GM12878 (cell line): Measurements from ENCODE around the gene MYO3B. TPM values are rescaled to one million over a fixed set of nuclear protein-coding genes. Genes with fewer than 3 reads are reported as not detected.

Experiments
- ATAC-seq: fragments of 200-7000 bp; cut with Tn5 transposase; 3 replicates; pipeline ENCODE4 v1.9.1; 2020; ENCODE audit warnings: mild to moderate bottlenecking, moderate library complexity
- BruUV-seq: library from RNA; stranded (reverse); fragments of 400-500 nt; replicated peaks from 2 replicates; lab custom pipeline; 2021; lab: Mats Ljungman, UMichigan
- CTCF ChIA-PET: fragments of 300-600 bp; sonication (Branson Sonifier 250); formaldehyde crosslinking; extraction: SDS; loops from one replicate; lab custom pipeline; 2021; ENCODE audit warnings: inconsistent platforms; lab: Yijun Ruan, JAX
- POLR2A ChIA-PET: fragments of 350-600 bp; formaldehyde crosslinking; extraction: SDS; loops from one replicate; lab custom pipeline; 2021; ENCODE audit warnings: inconsistent platforms; lab: Charles Lee
- RAD21 ChIA-PET: fragments of 300-600 bp; sonication (Branson Sonifier 250); formaldehyde crosslinking; loops from one replicate; lab custom pipeline; 2023; ENCODE audit warnings: antibody characterized with exemption; ENCODE audit not compliant: unreplicated experiment; lab: Charles Lee
- SMC1A ChIA-PET: fragments of 300-600 bp; sonication (Branson Sonifier 250); formaldehyde crosslinking; loops from one replicate; lab custom pipeline; 2023; ENCODE audit not compliant: unreplicated experiment, uncharacterized antibody; lab: Charles Lee
- DNase-seq: peaks from one replicate; pipeline ENCODE4 v3.0.0-alpha.2; 2011; ENCODE audit warnings: low read depth, low spot score
- FAIRE-seq: peaks from 3 replicates; lab custom pipeline; 2011; peaks lifted over from hg19 to GRCh38; lab: Jason Lieb, UNC
- H2AFZ ChIP-seq: 2 replicates; pipeline ENCODE4 v1.6.0; 2011; ENCODE audit warnings: low read depth, low read length, control low read depth; ENCODE audit not compliant: control insufficient read depth
- H3K27ac ChIP-seq: 2 replicates; pipeline ENCODE4 v1.5.1; 2011; ENCODE audit warnings: control low read depth; ENCODE audit not compliant: control insufficient read depth, insufficient read depth
- H3K27me3 ChIP-seq, 2 experiments: replicated peaks in 1 of 2; 2 replicates each; pipeline versions ENCODE4 v1.6.0 to v1.6.1; 2011; ENCODE audit warnings: low read length in 1 of 2; ENCODE audit not compliant: control insufficient read depth in 2 of 2, insufficient read depth in 2 of 2
- H3K36me3 ChIP-seq, 2 experiments: 2 replicates each; pipeline ENCODE4 v1.5.1; 2011; ENCODE audit warnings: low read length in 1 of 2; ENCODE audit not compliant: control insufficient read depth in 2 of 2, insufficient read depth in 2 of 2
- H3K4me1 ChIP-seq: 2 replicates; pipeline ENCODE4 v1.6.1; 2011; ENCODE audit warnings: mild to moderate bottlenecking, low read length, moderate library complexity, mixed read lengths; ENCODE audit not compliant: control insufficient read depth, insufficient read depth
- H3K4me2 ChIP-seq: 2 replicates; pipeline ENCODE4 v1.6.0; 2011; ENCODE audit warnings: control low read depth; ENCODE audit not compliant: control insufficient read depth, insufficient read depth
- H3K4me3 ChIP-seq: fragments of 200-600 bp; sonication (generic); 2 replicates; pipeline ENCODE4 v1.5.1; 2016
- H3K79me2 ChIP-seq: 2 replicates; pipeline ENCODE4 v1.6.0; 2011; ENCODE audit warnings: low read length; ENCODE audit not compliant: control insufficient read depth, insufficient read depth
- H3K9ac ChIP-seq: 2 replicates; pipeline ENCODE4 v1.8.0; 2011; ENCODE audit warnings: low read length, control low read depth, mixed read lengths; ENCODE audit not compliant: control insufficient read depth, insufficient read depth
- H3K9me3 ChIP-seq: replicated peaks from 3 replicates; pipeline ENCODE4 v1.5.1; 2011; ENCODE audit warnings: mild to moderate bottlenecking, low read length; ENCODE audit not compliant: control insufficient read depth, insufficient read depth
- H4K20me1 ChIP-seq: 2 replicates; pipeline ENCODE4 v1.6.0; 2011; ENCODE audit not compliant: control insufficient read depth, insufficient read depth
- BHLHE40 ChIP-seq, 2 experiments: fragments of 450-650 bp in 1 of 2; IDR thresholded peaks; 2 replicates each; pipeline ENCODE4 v1.6.1; 2011 to 2017; ENCODE audit warnings: low read depth in 2 of 2, borderline replicate concordance in 1 of 2, improper control_type of control experiment in 1 of 2, low read length in 1 of 2, mild to moderate bottlenecking in 1 of 2
- CBFB ChIP-seq: IDR thresholded peaks from 2 replicates; pipeline ENCODE4 v1.6.1; 2016; ENCODE audit warnings: antibody characterized with exemption, low read depth
- CBX3 ChIP-seq: fragments of 200-600 bp; sonication (generic); IDR thresholded peaks from 2 replicates; pipeline ENCODE4 v1.6.1; 2016; ENCODE audit warnings: low read depth, borderline replicate concordance
- CHD1 ChIP-seq: IDR thresholded peaks from 2 replicates; pipeline ENCODE4 v1.6.1; 2012; ENCODE audit warnings: low read depth, low read length, improper control_type of control experiment
- EZH2 ChIP-seq: IDR thresholded peaks from 2 replicates; pipeline ENCODE4 v1.6.1; 2012; ENCODE audit warnings: low read depth, mild to moderate bottlenecking, control low read depth, inconsistent platforms, low read length, borderline replicate concordance; ENCODE audit not compliant: control insufficient read depth
- HSF1 ChIP-seq: fragments of 150-350 bp; IDR thresholded peaks from 2 replicates; pipeline ENCODE4 v1.6.1; 2014; ENCODE audit warnings: mild to moderate bottlenecking, low read depth, low read length
- MAX ChIP-seq: IDR thresholded peaks from 2 replicates; pipeline ENCODE4 v1.6.1; 2012; ENCODE audit warnings: low read depth, low read length, improper control_type of control experiment
- NFIC ChIP-seq: IDR thresholded peaks from 2 replicates; pipeline ENCODE4 v1.6.1; 2012; ENCODE audit warnings: low read depth, mild to moderate bottlenecking, inconsistent platforms, low read length, moderate library complexity
- RAD51 ChIP-seq: fragments of 450-650 bp; IDR thresholded peaks from 2 replicates; pipeline ENCODE4 v1.6.1; 2016; ENCODE audit warnings: moderate library complexity, mild to moderate bottlenecking, inconsistent platforms
- TCF3 ChIP-seq: IDR thresholded peaks from 2 replicates; pipeline ENCODE4 v1.6.1; 2012; ENCODE audit warnings: low read depth, mild to moderate bottlenecking, low read length, borderline replicate concordance; ENCODE audit not compliant: insufficient read depth
- TCF7 ChIP-seq: IDR thresholded peaks from 2 replicates; pipeline ENCODE4 v1.6.1; 2014; ENCODE audit warnings: antibody characterized with exemption, borderline replicate concordance
- ZNF622 ChIP-seq: fragments of 450-650 bp; IDR thresholded peaks from 2 replicates; pipeline ENCODE4 v1.6.1; 2017; ENCODE audit warnings: mild to moderate bottlenecking, inconsistent platforms
- WGBS: methylation state at CpG from one replicate; pipeline ENCODE4 v1.1.6; 2016; ENCODE audit warnings: low lambda C conversion rate; ENCODE audit not compliant: insufficient replicate concordance, insufficient coverage; ENCODE audit errors: missing lambda C conversion rate; 5-methylcytosine and 5-hydroxymethylcytosine counted together
- in situ Hi-C: fragments of 300-500 bp; cut with MboI; formaldehyde crosslinking; loops from 9 replicates; pipeline ENCODE4 v1.14.3; 2018; ENCODE audit warnings: mixed read lengths
- intact Hi-C: fragments of 100-400 bp; cut with micrococcal nuclease; formaldehyde crosslinking; loops from one replicate; pipeline ENCODE4 v1.14.2; 2022; ENCODE audit not compliant: unreplicated experiment
- polyA plus RNA-seq, 11 experiments: library from polyadenylated mRNA; depleted of rRNA in 4 of 11; unstranded in 6 of 11; stranded (reverse) in 5 of 11; fragments of >200 nt; fragmentation: Nextera tagmentation in 4 of 11; fragmentation: Illumina TruSeq in 1 of 11; extraction: Ambion mirVana in 4 of 11; extraction: Trizol in 1 of 11; gene quantifications; 1 replicate in 1 of 11; 2 replicates in 10 of 11; pipeline versions ENCODE4 v1.2.1 to v1.2.3, GENCODE V29; 2011 to 2016; ENCODE audit warnings: inconsistent platforms in 2 of 11, missing spikeins in 2 of 11, low read depth in 1 of 11
- total RNA-seq, 4 experiments: library from RNA; depleted of rRNA in 3 of 4; stranded (reverse); fragments of >200 nt in 3 of 4; fragmentation: Illumina TruSeq in 1 of 4; extraction: Trizol in 1 of 4; gene quantifications; 2 replicates each; pipeline versions ENCODE4 v1.2.1 to v1.2.3, GENCODE V29; 2013 to 2021
- TF ChIP-seq, protein P1 (sequence below): fragments of 450-650 bp; IDR thresholded peaks from 2 replicates; pipeline ENCODE4 v1.6.1; 2017; ENCODE audit warnings: borderline replicate concordance
- TF ChIP-seq, protein P2 (sequence below): fragments of 450-650 bp; IDR thresholded peaks from 2 replicates; pipeline ENCODE4 v1.6.1; 2016; ENCODE audit warnings: mild to moderate bottlenecking
- TF ChIP-seq, protein P3 (sequence below): fragments of 450-650 bp; IDR thresholded peaks from 2 replicates; pipeline ENCODE4 v1.6.1; 2014; ENCODE audit warnings: mild to moderate bottlenecking

The MYO3B gene
- total and polyA plus RNA-seq, 10 of the 15 experiments (the other 5 are each of a cell fraction or from before 2014, with no cell fraction given), result 1.1 to 7.1 (median 2.1) TPM

DNA sequence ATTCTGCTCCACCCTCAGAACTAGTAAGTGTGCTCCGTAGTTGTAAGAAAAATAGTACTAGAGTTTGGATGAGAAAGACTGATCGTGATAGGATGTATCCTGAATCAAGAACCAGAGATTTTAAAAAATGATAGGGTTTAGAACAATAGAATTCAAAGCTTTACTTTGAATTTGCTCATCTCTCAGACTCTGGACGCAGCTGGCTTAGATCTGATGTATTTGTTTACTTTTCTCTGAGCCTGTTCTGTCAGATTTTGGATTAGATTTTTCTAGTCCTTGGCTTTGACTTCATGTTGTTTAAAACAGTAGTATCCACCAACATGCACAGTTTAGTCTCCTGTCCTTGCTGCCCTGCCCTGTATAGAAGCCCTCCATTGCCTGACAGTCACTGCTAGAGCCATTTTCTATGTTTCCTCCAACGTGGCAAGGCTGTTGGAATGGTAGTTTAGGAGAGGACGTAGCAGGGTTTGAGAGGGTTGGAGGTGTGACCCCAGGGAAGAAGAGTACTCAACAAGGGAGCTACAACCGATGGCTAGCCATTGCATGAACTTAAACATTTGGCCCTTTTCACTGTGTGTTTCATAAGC is 92.4 kb downstream of the MYO3B start (continued):
- no peak for TF ChIP-seq CBX3
- no peak for TF ChIP-seq RAD51
- TF ChIP-seq CHD1, result no peak
- TF ChIP-seq, protein P1, sequence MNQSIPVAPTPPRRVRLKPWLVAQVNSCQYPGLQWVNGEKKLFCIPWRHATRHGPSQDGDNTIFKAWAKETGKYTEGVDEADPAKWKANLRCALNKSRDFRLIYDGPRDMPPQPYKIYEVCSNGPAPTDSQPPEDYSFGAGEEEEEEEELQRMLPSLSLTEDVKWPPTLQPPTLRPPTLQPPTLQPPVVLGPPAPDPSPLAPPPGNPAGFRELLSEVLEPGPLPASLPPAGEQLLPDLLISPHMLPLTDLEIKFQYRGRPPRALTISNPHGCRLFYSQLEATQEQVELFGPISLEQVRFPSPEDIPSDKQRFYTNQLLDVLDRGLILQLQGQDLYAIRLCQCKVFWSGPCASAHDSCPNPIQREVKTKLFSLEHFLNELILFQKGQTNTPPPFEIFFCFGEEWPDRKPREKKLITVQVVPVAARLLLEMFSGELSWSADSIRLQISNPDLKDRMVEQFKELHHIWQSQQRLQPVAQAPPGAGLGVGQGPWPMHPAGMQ, result no peak
- no peak for TF ChIP-seq CBFB

GRCh38 chr2:170271340-170271739 is 93.4 kb downstream of the MYO3B start:
- in situ Hi-C loops, result no loop called here
- TF ChIP-seq HSF1, result no peak
- TF ChIP-seq MAX, result no peak
- TF ChIP-seq, protein P2, sequence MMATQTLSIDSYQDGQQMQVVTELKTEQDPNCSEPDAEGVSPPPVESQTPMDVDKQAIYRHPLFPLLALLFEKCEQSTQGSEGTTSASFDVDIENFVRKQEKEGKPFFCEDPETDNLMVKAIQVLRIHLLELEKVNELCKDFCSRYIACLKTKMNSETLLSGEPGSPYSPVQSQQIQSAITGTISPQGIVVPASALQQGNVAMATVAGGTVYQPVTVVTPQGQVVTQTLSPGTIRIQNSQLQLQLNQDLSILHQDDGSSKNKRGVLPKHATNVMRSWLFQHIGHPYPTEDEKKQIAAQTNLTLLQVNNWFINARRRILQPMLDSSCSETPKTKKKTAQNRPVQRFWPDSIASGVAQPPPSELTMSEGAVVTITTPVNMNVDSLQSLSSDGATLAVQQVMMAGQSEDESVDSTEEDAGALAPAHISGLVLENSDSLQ, result no peak
- no peak for TF ChIP-seq BHLHE40 (IDR thresholded peaks at IDR 0.05; ENCODE audit: borderline replicate concordance in 1 of 2, low read depth in 2 of 2, low read length in 1 of 2)
- TF ChIP-seq NFIC, result no peak
- no peak for TF ChIP-seq TCF3
- no peak for TF ChIP-seq EZH2
- TF ChIP-seq TCF7, result no peak
- TF ChIP-seq, protein P3, sequence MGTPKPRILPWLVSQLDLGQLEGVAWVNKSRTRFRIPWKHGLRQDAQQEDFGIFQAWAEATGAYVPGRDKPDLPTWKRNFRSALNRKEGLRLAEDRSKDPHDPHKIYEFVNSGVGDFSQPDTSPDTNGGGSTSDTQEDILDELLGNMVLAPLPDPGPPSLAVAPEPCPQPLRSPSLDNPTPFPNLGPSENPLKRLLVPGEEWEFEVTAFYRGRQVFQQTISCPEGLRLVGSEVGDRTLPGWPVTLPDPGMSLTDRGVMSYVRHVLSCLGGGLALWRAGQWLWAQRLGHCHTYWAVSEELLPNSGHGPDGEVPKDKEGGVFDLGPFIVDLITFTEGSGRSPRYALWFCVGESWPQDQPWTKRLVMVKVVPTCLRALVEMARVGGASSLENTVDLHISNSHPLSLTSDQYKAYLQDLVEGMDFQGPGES, result no peak
- TF ChIP-seq ZNF622, result no peak
- SMC1A ChIA-PET, result interaction anchor here (0.5 to 1.3 kb wide), 3 partner anchors 29 to 223 kb away, joined by 3 read pairs; no protein-coding TSS in a partner anchor
- no peak overlapping the region for H3K4me2 ChIP-seq
- no peaks in the 10 kb centered on the region for H3K36me3 ChIP-seq
- CTCF ChIA-PET, result no interaction called here
- H3K4me3 ChIP-seq, result no peak overlapping the region
- POLR2A ChIA-PET, result no interaction called here
- H3K4me1 ChIP-seq, result no peaks in the 10 kb centered on the region
- H3K27me3 ChIP-seq, result no peaks in the 10 kb centered on the region
- H3K9me3 ChIP-seq, result no peaks in the 10 kb centered on the region
- intact Hi-C loops, result no loop called here
- no peaks in the 10 kb centered on the region for H4K20me1 ChIP-seq
- no peaks in the 10 kb centered on the region for H3K79me2 ChIP-seq
- no peak overlapping the region for H2AFZ ChIP-seq
- DNase-seq (no peak), ATAC-seq (no peak), FAIRE-seq (no peak)
- H3K9ac ChIP-seq, result no peak overlapping the region
- BruUV-seq, result no TSS peak
- WGBS, result 4% methylated on average over 1 of the region's 1 CpG
- RAD21 ChIA-PET, result no interaction called here
- H3K27ac ChIP-seq, result no peak overlapping the region
